HepG2 (cell line): ENCODE results near the gene SPTB. TPM values are rescaled to one million over a fixed set of nuclear protein-coding genes. Genes with fewer than 3 reads are reported as not detected.

Experiments
- ATAC-seq: fragments of 200-7000 bp; cut with Tn5 transposase; 3 replicates; pipeline ENCODE4 v1.9.1; 2020; ENCODE audit warnings: mild to moderate bottlenecking, moderate library complexity
- BruUV-seq: library from RNA; stranded (reverse); fragments of 400-500 nt; replicated peaks from 2 replicates; lab custom pipeline; 2021; lab: Mats Ljungman, UMichigan
- CTCF ChIA-PET: fragments of 300-600 bp; formaldehyde crosslinking; extraction: SDS; loops from one replicate; lab custom pipeline; 2021; ENCODE audit warnings: low total read pairs, inconsistent platforms, low intra/inter-chr PET ratio; lab: Yijun Ruan, JAX
- POLR2A ChIA-PET: fragments of 350-600 bp; sonication (Branson Sonifier 250); formaldehyde crosslinking; loops from one replicate; lab custom pipeline; 2020; ENCODE audit warnings: antibody characterized with exemption, inconsistent platforms; lab: Yijun Ruan, JAX
- DNase-seq: peaks from one replicate; pipeline ENCODE4 v3.0.0-alpha.2; 2015; ENCODE audit warnings: low spot score
- FAIRE-seq: peaks from 3 replicates; lab custom pipeline; 2011; peaks lifted over from hg19 to GRCh38; lab: Jason Lieb, UNC
- H2AFZ ChIP-seq: one replicate; pipeline ENCODE4 v1.6.1; 2011; ENCODE audit warnings: low read length, inconsistent platforms
- H3K27ac ChIP-seq: fragments of 300-600 bp; 3 replicates; pipeline ENCODE4 v1.8.0; 2011; ENCODE audit warnings: mixed run types, mild to moderate bottlenecking, mixed read lengths, low read length, inconsistent platforms; ENCODE audit not compliant: insufficient read depth; ENCODE audit errors: extremely low read length
- H3K27me3 ChIP-seq, 2 experiments: fragments of 200-600 bp in 1 of 2; 2 replicates in 1 of 2; 3 replicates in 1 of 2; pipeline versions ENCODE4 v1.6.0 to v1.8.0; 2011; ENCODE audit warnings: low read length in 2 of 2, mild to moderate bottlenecking in 2 of 2, moderate library complexity in 2 of 2, inconsistent platforms in 1 of 2; ENCODE audit not compliant: insufficient read depth in 2 of 2, control insufficient read depth in 1 of 2
- H3K36me3 ChIP-seq, 2 experiments: fragments of 200-600 bp in 1 of 2; replicated peaks in 1 of 2; 2 replicates in 1 of 2; 3 replicates in 1 of 2; pipeline versions ENCODE4 v1.5.1 to v1.8.0; 2011; ENCODE audit warnings: low read length in 2 of 2, inconsistent platforms in 1 of 2; ENCODE audit not compliant: insufficient read depth in 2 of 2, control insufficient read depth in 1 of 2
- H3K4me1 ChIP-seq: 2 replicates; pipeline ENCODE4 v1.5.1; 2012; ENCODE audit warnings: low read length, inconsistent platforms; ENCODE audit not compliant: insufficient read depth
- H3K4me2 ChIP-seq: 2 replicates; pipeline ENCODE4 v1.6.0; 2011; ENCODE audit warnings: low read depth, low read length, inconsistent platforms
- H3K4me3 ChIP-seq, 3 experiments: fragments of 200-600 bp in 1 of 3; sonication (generic), shearing (Covaris generic) in 1 of 3; replicated peaks in 1 of 3; 2 replicates each; pipeline ENCODE4 v1.5.1; 2011 to 2016; ENCODE audit warnings: low read length in 3 of 3, inconsistent platforms in 2 of 3, low read depth in 2 of 3, mild to moderate bottlenecking in 2 of 3, control low read depth in 1 of 3, mixed read lengths in 1 of 3; ENCODE audit not compliant: insufficient read depth in 1 of 3
- H3K79me2 ChIP-seq: one replicate; pipeline ENCODE4 v1.6.1; 2011; ENCODE audit warnings: low read length, inconsistent platforms; ENCODE audit not compliant: insufficient read depth
- H3K9ac ChIP-seq: 2 replicates; pipeline ENCODE4 v1.6.0; 2011; ENCODE audit warnings: mild to moderate bottlenecking, low read depth, low read length, inconsistent platforms; ENCODE audit not compliant: insufficient read depth
- H3K9me3 ChIP-seq: 2 replicates; pipeline ENCODE4 v1.5.1; 2012; ENCODE audit warnings: mild to moderate bottlenecking, low read length
- H4K20me1 ChIP-seq: 2 replicates; pipeline ENCODE4 v1.6.0; 2011; ENCODE audit warnings: inconsistent platforms, mild to moderate bottlenecking, low read length, moderate library complexity; ENCODE audit not compliant: insufficient read depth
- GFI1 ChIP-seq: sonication (generic); formaldehyde crosslinking; IDR thresholded peaks from 2 replicates; pipeline ENCODE4 v1.5.0; 2020; ENCODE audit warnings: missing genetic modification reagents, mild to moderate bottlenecking, borderline replicate concordance
- HMGA1 ChIP-seq: sonication (generic); formaldehyde crosslinking; conservative IDR thresholded peaks from 2 replicates; pipeline ENCODE4 v1.4.0; 2020; ENCODE audit warnings: missing genetic modification reagents
- IRX3 ChIP-seq: sonication (generic); formaldehyde crosslinking; IDR thresholded peaks from 2 replicates; pipeline ENCODE4 v1.8.1; 2023; ENCODE audit warnings: mild to moderate bottlenecking, low read depth, missing genetic modification reagents, borderline replicate concordance
- SNRNP70 ChIP-seq: fragments of 200-400 bp; formaldehyde crosslinking; IDR thresholded peaks from 2 replicates; pipeline ENCODE4 v1.6.1; 2017; ENCODE audit warnings: mild to moderate bottlenecking, low read depth, low read length, moderate library complexity
- ZNF143 ChIP-seq: sonication (generic); formaldehyde crosslinking; IDR thresholded peaks from 2 replicates; pipeline ENCODE4 v1.4.0; 2020; ENCODE audit warnings: missing genetic modification reagents
- ZNF292 ChIP-seq: sonication (generic); formaldehyde crosslinking; IDR thresholded peaks from 2 replicates; pipeline ENCODE4 v1.8.1; 2022; ENCODE audit warnings: mild to moderate bottlenecking, low read depth, missing genetic modification reagents, borderline replicate concordance
- ZNF629 ChIP-seq: sonication (generic); formaldehyde crosslinking; conservative IDR thresholded peaks from 2 replicates; pipeline ENCODE4 v1.5.0; 2020; ENCODE audit warnings: missing genetic modification reagents
- ZNF776 ChIP-seq: sonication (generic); formaldehyde crosslinking; IDR thresholded peaks from 2 replicates; pipeline ENCODE4 v1.4.0; 2020; ENCODE audit warnings: mild to moderate bottlenecking, missing genetic modification reagents
- WGBS: methylation state at CpG from one replicate; pipeline ENCODE4 v1.1.6; 2017; ENCODE audit warnings: low lambda C conversion rate; 5-methylcytosine and 5-hydroxymethylcytosine counted together
- in situ Hi-C: cut with HindIII; loops from 2 replicates; pipeline ENCODE4 v1.10.0; 2017; ENCODE audit warnings: low pct_unique_long_range_greater_than_20kb; ENCODE audit not compliant: extremely low pct_ligation_motif_present
- intact Hi-C: fragments of 100-400 bp; cut with micrococcal nuclease; formaldehyde crosslinking; loops from one replicate; pipeline ENCODE4 v1.10.0; 2022; ENCODE audit not compliant: unreplicated experiment
- polyA plus RNA-seq, 8 experiments: library from polyadenylated mRNA; depleted of rRNA in 3 of 8; stranded (reverse) in 7 of 8; unstranded in 1 of 8; fragments of >200 nt; fragmentation: Illumina TruSeq in 4 of 8; extraction: Trizol in 4 of 8; gene quantifications; 2 replicates each; pipeline versions ENCODE4 v1.2.1 to v1.2.3, GENCODE V29; 2011 to 2016; ENCODE audit warnings: low read depth in 4 of 8, missing spikeins in 1 of 8, mixed read lengths in 1 of 8; ENCODE audit not compliant: insufficient read depth in 1 of 8
- total RNA-seq, 5 experiments: library from RNA; depleted of rRNA; stranded (reverse); fragments of >200 nt; fragmentation: Illumina TruSeq; extraction: Trizol; gene quantifications; 2 replicates each; pipeline ENCODE4 v1.2.3, GENCODE V29; 2016; ENCODE audit warnings: low read depth in 1 of 5
- TF ChIP-seq, protein P1 (sequence below): IDR thresholded peaks from 2 replicates; pipeline ENCODE4 v1.6.1; 2016; ENCODE audit warnings: missing biosample characterization, missing genetic modification reagents, low read depth
- TF ChIP-seq, protein P2 (sequence below): sonication (generic); formaldehyde crosslinking; IDR thresholded peaks from 2 replicates; pipeline ENCODE4 v1.4.0; 2020; ENCODE audit warnings: mild to moderate bottlenecking, missing genetic modification reagents
- TF ChIP-seq, protein P3 (sequence below): IDR thresholded peaks from 2 replicates; pipeline ENCODE4 v1.6.1; 2016

The SPTB gene
- total and polyA plus RNA-seq, 2 of the 13 experiments (the other 11 are each of a cell fraction or from before 2014, with no cell fraction given), result 0.01 to 0.02 TPM

DNA sequence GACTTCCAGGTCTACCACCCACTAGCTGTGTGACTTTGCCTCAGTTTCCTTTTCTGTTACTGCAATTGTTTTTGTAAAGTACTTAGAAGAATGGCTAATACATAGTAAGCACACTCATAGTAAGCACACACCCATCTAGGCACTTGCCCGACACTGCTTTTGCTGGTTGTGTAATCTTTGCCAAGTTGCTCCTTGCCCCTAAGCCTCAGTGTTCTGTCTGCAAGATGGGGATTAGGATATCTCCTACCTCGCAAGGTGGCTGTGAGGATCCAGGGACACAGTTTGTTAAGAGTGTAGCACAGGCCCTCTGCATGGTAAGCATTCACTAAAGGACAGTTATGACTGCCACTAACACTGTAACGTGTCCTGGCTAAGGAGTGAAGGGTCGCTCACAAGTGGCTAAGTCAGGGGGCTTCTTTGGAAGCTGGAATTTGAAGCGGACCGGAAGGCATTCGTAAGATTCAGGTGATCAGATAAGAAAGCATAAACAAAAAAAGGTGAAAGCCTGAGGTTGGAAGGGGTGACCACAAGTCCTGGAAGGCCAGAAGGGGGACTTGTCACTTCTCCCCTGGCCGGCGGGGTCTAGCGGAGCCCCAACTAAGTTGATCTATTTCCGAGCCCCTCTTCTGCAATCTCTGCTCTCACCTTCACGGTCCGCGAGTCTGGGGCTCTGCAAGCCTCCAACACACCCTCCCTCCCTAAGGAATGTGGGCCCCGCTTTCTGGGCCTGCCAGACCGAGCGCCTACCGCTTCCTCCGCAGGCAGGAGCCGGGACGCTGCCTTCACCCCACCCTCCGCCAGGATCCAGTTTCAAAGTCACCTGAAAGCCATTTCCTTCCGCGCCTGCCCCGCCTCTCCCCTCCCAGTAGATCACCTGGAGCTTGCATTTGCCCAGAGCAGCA lies 177.0 kb downstream of the SPTB start:
- Histone ChIP-seq H3K27me3 (peaks cover 0 to 34% of the 10 kb centered on the region in 2 experiments; a peak in 4 of 5 replicates), H3K4me3 (peak overlapping the region in 1 of 3 experiments; percentile 79; a peak in 1 of 6 replicates), H3K36me3 (no peaks in the 10 kb centered on the region), H3K4me1 (peaks cover 43% of the 10 kb centered on the region), H3K79me2 (peaks cover 2% of the 10 kb centered on the region), H3K27ac (no peak overlapping the region), H3K9me3 (no peaks in the 10 kb centered on the region), H3K9ac (no peak overlapping the region), H2AFZ (no peak overlapping the region), H3K4me2 (peak overlapping the region; percentile 94), H4K20me1 (no peaks in the 10 kb centered on the region)
- 5% methylated on average over 22 of the region's 25 CpGs for WGBS
- in situ Hi-C loops, result no loop called here
- ChIA-PET CTCF (no interaction called here), POLR2A (no interaction called here)
- no peak for DNase-seq
- FAIRE-seq, result no peak
- ATAC-seq, result no peak
- no TSS peak for BruUV-seq
- intact Hi-C loops, result loop anchor here (10.0 kb wide), 1 partner anchor 232 kb away; no protein-coding TSS in a partner anchor
- TF ChIP-seq HMGA1 (CRISPR knock-in tag) (no peak), ZNF629 (peak; percentile 68), SNRNP70 (no peak), IRX3 (CRISPR knock-in tag) (no peak), ZNF776 (no peak), ZNF292 (no peak), ZNF143 (CRISPR knock-in tag) (no peak), GFI1 (CRISPR knock-in tag) (no peak)
- TF ChIP-seq, protein P1, sequence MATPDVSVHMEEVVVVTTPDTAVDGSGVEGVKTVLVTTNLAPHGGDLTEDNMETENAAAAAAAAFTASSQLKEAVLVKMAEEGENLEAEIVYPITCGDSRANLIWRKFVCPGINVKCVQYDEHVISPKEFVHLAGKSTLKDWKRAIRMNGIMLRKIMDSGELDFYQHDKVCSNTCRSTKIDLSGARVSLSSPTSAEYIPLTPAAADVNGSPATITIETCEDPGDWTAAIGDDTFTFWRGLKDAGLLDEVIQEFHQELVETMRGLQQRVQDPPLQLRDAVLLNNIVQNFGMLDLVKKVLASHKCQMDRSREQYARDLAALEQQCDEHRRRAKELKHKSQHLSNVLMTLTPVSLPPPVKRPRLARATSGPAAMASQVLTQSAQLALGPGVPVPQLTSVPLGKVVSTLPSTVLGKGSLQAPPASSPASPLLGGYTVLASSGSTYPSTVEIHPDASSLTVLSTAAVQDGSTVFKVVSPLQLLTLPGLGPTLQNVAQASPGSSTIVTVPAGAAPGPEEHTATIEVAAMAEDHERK (CRISPR knock-in tag), result no peak
- TF ChIP-seq, protein P2, sequence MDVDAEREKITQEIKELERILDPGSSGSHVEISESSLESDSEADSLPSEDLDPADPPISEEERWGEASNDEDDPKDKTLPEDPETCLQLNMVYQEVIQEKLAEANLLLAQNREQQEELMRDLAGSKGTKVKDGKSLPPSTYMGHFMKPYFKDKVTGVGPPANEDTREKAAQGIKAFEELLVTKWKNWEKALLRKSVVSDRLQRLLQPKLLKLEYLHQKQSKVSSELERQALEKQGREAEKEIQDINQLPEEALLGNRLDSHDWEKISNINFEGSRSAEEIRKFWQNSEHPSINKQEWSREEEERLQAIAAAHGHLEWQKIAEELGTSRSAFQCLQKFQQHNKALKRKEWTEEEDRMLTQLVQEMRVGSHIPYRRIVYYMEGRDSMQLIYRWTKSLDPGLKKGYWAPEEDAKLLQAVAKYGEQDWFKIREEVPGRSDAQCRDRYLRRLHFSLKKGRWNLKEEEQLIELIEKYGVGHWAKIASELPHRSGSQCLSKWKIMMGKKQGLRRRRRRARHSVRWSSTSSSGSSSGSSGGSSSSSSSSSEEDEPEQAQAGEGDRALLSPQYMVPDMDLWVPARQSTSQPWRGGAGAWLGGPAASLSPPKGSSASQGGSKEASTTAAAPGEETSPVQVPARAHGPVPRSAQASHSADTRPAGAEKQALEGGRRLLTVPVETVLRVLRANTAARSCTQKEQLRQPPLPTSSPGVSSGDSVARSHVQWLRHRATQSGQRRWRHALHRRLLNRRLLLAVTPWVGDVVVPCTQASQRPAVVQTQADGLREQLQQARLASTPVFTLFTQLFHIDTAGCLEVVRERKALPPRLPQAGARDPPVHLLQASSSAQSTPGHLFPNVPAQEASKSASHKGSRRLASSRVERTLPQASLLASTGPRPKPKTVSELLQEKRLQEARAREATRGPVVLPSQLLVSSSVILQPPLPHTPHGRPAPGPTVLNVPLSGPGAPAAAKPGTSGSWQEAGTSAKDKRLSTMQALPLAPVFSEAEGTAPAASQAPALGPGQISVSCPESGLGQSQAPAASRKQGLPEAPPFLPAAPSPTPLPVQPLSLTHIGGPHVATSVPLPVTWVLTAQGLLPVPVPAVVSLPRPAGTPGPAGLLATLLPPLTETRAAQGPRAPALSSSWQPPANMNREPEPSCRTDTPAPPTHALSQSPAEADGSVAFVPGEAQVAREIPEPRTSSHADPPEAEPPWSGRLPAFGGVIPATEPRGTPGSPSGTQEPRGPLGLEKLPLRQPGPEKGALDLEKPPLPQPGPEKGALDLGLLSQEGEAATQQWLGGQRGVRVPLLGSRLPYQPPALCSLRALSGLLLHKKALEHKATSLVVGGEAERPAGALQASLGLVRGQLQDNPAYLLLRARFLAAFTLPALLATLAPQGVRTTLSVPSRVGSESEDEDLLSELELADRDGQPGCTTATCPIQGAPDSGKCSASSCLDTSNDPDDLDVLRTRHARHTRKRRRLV, result no peak
- TF ChIP-seq, protein P3, sequence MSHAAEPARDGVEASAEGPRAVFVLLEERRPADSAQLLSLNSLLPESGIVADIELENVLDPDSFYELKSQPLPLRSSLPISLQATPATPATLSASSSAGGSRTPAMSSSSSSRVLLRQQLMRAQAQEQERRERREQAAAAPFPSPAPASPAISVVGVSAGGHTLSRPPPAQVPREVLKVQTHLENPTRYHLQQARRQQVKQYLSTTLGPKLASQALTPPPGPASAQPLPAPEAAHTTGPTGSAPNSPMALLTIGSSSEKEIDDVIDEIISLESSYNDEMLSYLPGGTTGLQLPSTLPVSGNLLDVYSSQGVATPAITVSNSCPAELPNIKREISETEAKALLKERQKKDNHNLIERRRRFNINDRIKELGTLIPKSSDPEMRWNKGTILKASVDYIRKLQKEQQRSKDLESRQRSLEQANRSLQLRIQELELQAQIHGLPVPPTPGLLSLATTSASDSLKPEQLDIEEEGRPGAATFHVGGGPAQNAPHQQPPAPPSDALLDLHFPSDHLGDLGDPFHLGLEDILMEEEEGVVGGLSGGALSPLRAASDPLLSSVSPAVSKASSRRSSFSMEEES, result no peak
